Esophagus muscularis mucosa (tissue), 2 donors: Measurements from ENCODE around the gene TLE4.

Experiments
- POLR2A ChIP-seq: fragments of 450-650 bp; IDR thresholded peaks from one replicate; pipeline ENCODE4 v1.6.1; 2017; ENCODE audit warnings: antibody characterized with exemption, moderate library complexity, mild to moderate bottlenecking, low read depth
- POLR2AphosphoS5 ChIP-seq, 2 donors: sonication (generic); formaldehyde crosslinking; IDR thresholded peaks; one replicate each; pipeline ENCODE4 v1.6.1; 2017; ENCODE audit warnings: antibody characterized with exemption in 2 of 2

GRCh38 chr9:79672891-79673290 lies 101.1 kb downstream of the TLE4 start:
- no peak for TF ChIP-seq POLR2AphosphoS5 (IDR thresholded peaks at IDR 0.05)
- no peak for TF ChIP-seq POLR2A
